ENCODE measurements around the gene KBTBD6.

GRCh38 chr13:41144576-41144975 is 12.0 kb upstream of the KBTBD6 start:
- no peak for TF ChIP-seq ZNF672 (CRISPR knock-in tag; IDR thresholded peaks at IDR 0.05)
- no peak for TF ChIP-seq ZBTB8A (CRISPR knock-in tag; IDR thresholded peaks at IDR 0.05; ENCODE audit: borderline replicate concordance, low read depth)
- TF ChIP-seq FOXP4 (CRISPR knock-in tag; IDR thresholded peaks at IDR 0.05), result no peak
- no peak for TF ChIP-seq KAT7 (CRISPR knock-in tag; IDR thresholded peaks at IDR 0.05; ENCODE audit: borderline replicate concordance)
- no peak for TF ChIP-seq GABPB1 (CRISPR knock-in tag; IDR thresholded peaks at IDR 0.05)
- no peak for TF ChIP-seq ETS1 (CRISPR knock-in tag; IDR thresholded peaks at IDR 0.05)
- no peak for TF ChIP-seq ZNF230 (CRISPR knock-in tag; IDR thresholded peaks at IDR 0.05)
- TF ChIP-seq ZBTB26 (CRISPR knock-in tag; IDR thresholded peaks at IDR 0.05; ENCODE audit: borderline replicate concordance), result no peak

Measured in HepG2 (cell line).